ENCODE measurements around the gene KCNK1. TPM values are rescaled to one million over a fixed set of nuclear protein-coding genes. Genes with fewer than 3 reads are reported as not detected.

Gene KCNK1
- total and polyA plus RNA-seq, 2 of the 8 experiments (the other 6 are each of a cell fraction or from before 2014, with no cell fraction given): 11.9 to 16.5 TPM

DNA sequence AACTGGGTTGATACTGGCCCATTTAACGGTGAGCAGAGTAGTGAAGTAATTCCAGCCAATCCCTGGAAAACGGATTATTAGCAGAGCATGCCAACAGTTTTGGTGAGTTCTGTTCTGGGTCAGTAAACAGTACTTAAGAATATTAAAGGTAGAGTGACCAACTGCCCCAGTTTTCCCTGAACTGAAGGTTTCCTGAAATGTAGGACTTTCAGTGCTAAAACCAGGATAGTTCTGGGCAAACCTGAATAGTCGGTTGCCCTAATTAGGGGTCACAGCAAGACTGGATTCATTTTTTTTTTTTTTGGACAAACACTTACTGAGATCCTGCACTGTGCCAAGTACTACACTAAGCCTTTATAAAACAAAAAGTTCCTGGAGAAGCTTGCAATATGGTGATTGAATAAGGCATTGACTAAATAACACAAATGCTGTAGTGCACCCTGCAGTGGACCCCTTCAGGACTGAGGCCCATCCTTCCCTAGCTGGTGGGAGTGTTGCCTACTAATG is 75.9 kb downstream of the KCNK1 start:
- Histone ChIP-seq H4K5ac (ENCODE audit: insufficient read length, low read depth, low read length) (no peak overlapping the region), H3K4me1 (replicated peaks in 1 of 4; ENCODE audit: control insufficient read depth in 3 of 4, insufficient read depth in 4 of 4, low read length in 3 of 4) (no peaks in the 10 kb centered on the region; a peak in 1 of 7 replicates), H3K27ac (ENCODE audit: low read depth, low read length) (no peak overlapping the region), H3K56ac (replicated peaks; ENCODE audit: insufficient read length, low read depth, low read length) (no peak overlapping the region), H3K4me2 (ENCODE audit: insufficient read depth in 1 of 2, low read depth in 2 of 2, low read length in 2 of 2) (no peak overlapping the region), H3K27me3 (replicated peaks in 1 of 4; ENCODE audit: control insufficient read depth in 3 of 4, extremely low read depth in 1 of 4, insufficient read depth in 3 of 4, low read length in 3 of 4) (no peaks in the 10 kb centered on the region), H3K79me2 (ENCODE audit: control insufficient read depth in 1 of 2, insufficient read depth in 2 of 2, low read length in 2 of 2) (no peaks in the 10 kb centered on the region), H3K4ac (replicated peaks; ENCODE audit: insufficient read length, low read depth, low read length) (no peak overlapping the region), H4K20me1 (replicated peaks in 1 of 2; ENCODE audit: control insufficient read depth in 1 of 2, insufficient read depth in 2 of 2, low read length in 2 of 2) (no peaks in the 10 kb centered on the region), H2BK120ac (replicated peaks; ENCODE audit: low read depth, low read length) (no peak overlapping the region), H2BK12ac (ENCODE audit: low read depth, low read length) (no peak overlapping the region), H3K23ac (ENCODE audit: insufficient read length) (no peak overlapping the region), H2BK20ac (ENCODE audit: low read length) (peak overlapping the region; percentile 11; the same call in 1 of the 2 replicates), H3K9ac (replicated peaks in 1 of 4; ENCODE audit: extremely low read depth in 1 of 4, low read depth in 3 of 4, low read length in 3 of 4) (no peak overlapping the region), H3K36me3 (ENCODE audit: control insufficient read depth in 2 of 4, insufficient read depth in 4 of 4, low read length in 3 of 4) (no peaks in the 10 kb centered on the region), H2AK5ac (ENCODE audit: low read depth, low read length) (0 out of 2 replicates have a peak overlapping the region, but pooled peaks have one; percentile 95), H4K8ac (ENCODE audit: extremely low read depth, insufficient read depth, low read length) (no peak overlapping the region), H3K14ac (ENCODE audit: insufficient read length) (no peak overlapping the region), H3K9me3 (ENCODE audit: insufficient read depth in 2 of 2, low read depth in 1 of 2, low read length in 1 of 2) (no peaks in the 10 kb centered on the region), H3K4me3 (ENCODE audit: extremely low read depth in 1 of 4, insufficient read depth in 2 of 4, low read depth in 3 of 4, low read length in 4 of 4) (no peak overlapping the region), H3K23me2 (ENCODE audit: low read depth, low read length) (no peaks in the 10 kb centered on the region), H4K91ac (replicated peaks; ENCODE audit: insufficient read length, low read length) (no peak overlapping the region), H2BK15ac (ENCODE audit: low read length) (no peak overlapping the region), H3K18ac (ENCODE audit: extremely low read depth, low read length) (no peak overlapping the region), H2BK5ac (ENCODE audit: low read depth, low read length) (no peak overlapping the region), H3K79me1 (ENCODE audit: low read depth, low read length) (no peaks in the 10 kb centered on the region), H2AFZ (ENCODE audit: low read length) (no peak overlapping the region)
- POLR2A ChIA-PET (ENCODE audit: partially characterized antibody): no interaction called here
- 94% methylated on average over 3 of the region's 3 CpGs; no CpG with 5 or more reads in 1 of the 2 experiments for WGBS, 2 experiments (ENCODE audit: extremely low coverage in 1 of 2, insufficient coverage in 1 of 2, insufficient read length in 1 of 2, insufficient replicate concordance in 2 of 2, low coverage in 1 of 2, low lambda C conversion rate in 2 of 2, missing lambda C conversion rate in 1 of 2)
- CTCF ChIA-PET (ENCODE audit: partially characterized antibody): no interaction called here
- no peak for FAIRE-seq
- no peak for DNase-seq (ENCODE audit: low read depth in 1 of 2, low spot score in 2 of 2)
- TF ChIP-seq TCF12 (IDR thresholded peaks at IDR 0.05; ENCODE audit: low read depth, low read length): no peak
- no peak for TF ChIP-seq ZNF274 (IDR thresholded peaks at IDR 0.05; ENCODE audit: borderline replicate concordance, extremely low read depth, low read length)
- no peak for TF ChIP-seq RAD21 (IDR thresholded peaks at IDR 0.05 in 1 of 2, conservative IDR thresholded peaks at IDR 0.05 in 1 of 2; ENCODE audit: low read depth in 2 of 2, low read length in 2 of 2)
- no peak for TF ChIP-seq EGR1 (IDR thresholded peaks at IDR 0.05; ENCODE audit: borderline replicate concordance, low read depth, low read length)
- TF ChIP-seq CEBPB (IDR thresholded peaks at IDR 0.05; ENCODE audit: low read depth, low read length): no peak
- no peak for TF ChIP-seq TAF1 (IDR thresholded peaks at IDR 0.05; ENCODE audit: low read depth, low read length)
- no peak for TF ChIP-seq NANOG (IDR thresholded peaks at IDR 0.05; ENCODE audit: insufficient read depth, low read depth, low read length, poor library complexity, severe bottlenecking)
- TF ChIP-seq SRF (IDR thresholded peaks at IDR 0.05; ENCODE audit: low read depth, low read length): no peak
- TF ChIP-seq TEAD4 (IDR thresholded peaks at IDR 0.05; ENCODE audit: low read depth, low read length): no peak
- TF ChIP-seq KDM5A (IDR thresholded peaks at IDR 0.05; ENCODE audit: low read length): no peak
- TF ChIP-seq, protein P1, sequence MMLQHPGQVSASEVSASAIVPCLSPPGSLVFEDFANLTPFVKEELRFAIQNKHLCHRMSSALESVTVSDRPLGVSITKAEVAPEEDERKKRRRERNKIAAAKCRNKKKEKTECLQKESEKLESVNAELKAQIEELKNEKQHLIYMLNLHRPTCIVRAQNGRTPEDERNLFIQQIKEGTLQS (IDR thresholded peaks at IDR 0.05; ENCODE audit: insufficient read depth, low read depth, low read length): no peak
- TF ChIP-seq FOSL1 (IDR thresholded peaks at IDR 0.05; ENCODE audit: insufficient read depth, low read depth, low read length): no peak
- no peak for TF ChIP-seq RBBP5 (IDR thresholded peaks at IDR 0.05; ENCODE audit: borderline replicate concordance, low read depth, low read length)
- no peak for TF ChIP-seq CBX5 (IDR thresholded peaks at IDR 0.05; ENCODE audit: low read depth, low read length)

Measured in H1 (cell line).